GM18520 (cell line): Measurements from ENCODE around the gene NCKAP5.

Experiments
- ATAC-seq: cut with Tn5 transposase; IDR thresholded peaks from one replicate; pipeline ENCODE4 v1.9.1; 2021; ENCODE audit not compliant: unreplicated experiment

The NCKAP5 gene

DNA sequence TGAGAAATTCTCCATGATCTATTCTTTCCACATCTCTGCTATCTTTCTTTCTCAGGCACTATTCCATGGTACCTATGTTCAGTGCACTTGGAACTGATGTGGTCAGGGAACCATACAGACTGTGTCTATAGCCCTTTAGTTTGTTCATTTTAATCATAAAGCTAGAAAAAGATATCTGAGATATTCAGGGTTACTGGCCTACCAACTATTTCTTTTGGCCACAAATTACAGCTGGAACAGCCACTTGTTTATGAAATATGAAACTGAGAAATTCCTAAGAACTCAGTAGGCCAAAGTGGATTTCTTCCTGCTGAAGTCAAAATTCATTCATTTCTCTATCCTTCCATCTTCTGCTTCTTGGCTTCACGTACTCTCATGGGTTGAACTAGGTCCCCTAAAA, 875.4 kb downstream of the NCKAP5 start:
- no peak for ATAC-seq

DNA sequence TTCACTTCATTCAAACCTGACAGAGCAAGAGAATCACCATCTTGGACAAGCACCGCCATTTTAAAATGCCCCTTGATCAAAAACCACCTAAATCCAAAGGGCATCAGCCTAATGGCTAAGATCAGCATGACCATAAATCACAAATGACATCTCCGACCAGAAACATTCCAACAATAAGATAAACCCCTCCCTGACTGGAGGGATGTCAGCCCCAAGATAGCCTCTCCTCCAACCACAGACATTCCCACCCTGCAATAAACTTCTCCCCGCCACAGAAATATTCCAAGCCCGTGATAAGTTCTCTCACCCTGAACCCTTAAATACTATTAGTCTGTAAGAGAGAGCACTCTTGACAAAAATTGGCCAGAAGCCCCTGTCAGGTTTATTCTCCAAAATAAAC, 876.7 kb downstream of the NCKAP5 start:
- no peak for ATAC-seq

DNA sequence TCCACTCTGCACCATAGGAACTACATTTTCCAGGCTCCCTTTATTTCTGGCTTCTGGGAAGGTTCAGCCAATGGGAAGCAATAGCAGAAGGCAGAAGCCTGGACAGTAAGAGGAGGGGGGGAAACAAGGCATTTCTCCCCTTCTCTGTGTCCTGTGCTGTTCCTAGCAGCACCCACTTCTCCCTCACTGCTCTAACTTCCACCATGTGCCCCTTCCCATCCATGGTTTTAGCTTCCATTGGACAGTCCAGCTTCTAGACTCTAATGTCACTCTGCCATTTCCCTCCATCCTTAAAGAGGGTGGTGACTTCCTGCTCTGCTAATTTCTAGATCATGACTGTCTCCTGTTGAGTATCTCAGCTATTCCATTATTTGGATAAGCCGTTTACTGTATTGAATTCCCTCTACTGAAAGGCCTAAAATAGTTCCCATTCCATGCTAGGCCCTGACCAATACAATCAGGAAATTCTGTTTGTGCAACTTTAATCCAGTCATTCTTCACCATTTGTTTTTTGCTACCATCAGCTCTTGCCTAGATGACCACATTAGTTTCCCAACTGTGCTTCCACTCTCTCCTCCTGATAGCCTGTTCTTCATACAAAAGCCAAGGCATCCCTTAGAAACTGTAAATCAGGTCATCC, 877.5 kb downstream of the NCKAP5 start:
- ATAC-seq, result no peak

DNA sequence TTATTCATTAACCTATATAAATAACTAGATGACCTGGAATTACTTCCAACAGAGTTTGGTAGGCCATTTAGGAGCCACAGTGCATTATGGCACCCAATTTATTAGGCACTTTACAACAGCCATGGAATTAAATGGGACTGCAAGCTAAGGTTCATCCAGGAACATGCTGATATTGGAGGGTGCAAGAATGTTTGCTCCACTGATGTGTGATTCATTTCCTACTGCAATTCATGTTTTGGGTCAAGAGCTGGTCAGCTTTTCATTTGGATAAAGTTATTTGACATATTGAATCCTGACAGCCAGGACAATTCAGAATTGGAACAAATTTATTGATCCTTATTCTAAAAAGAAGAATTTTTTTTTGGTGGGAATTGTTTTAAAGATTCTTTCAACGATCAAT, 886.5 kb downstream of the NCKAP5 start:
- ATAC-seq, result no peak

DNA sequence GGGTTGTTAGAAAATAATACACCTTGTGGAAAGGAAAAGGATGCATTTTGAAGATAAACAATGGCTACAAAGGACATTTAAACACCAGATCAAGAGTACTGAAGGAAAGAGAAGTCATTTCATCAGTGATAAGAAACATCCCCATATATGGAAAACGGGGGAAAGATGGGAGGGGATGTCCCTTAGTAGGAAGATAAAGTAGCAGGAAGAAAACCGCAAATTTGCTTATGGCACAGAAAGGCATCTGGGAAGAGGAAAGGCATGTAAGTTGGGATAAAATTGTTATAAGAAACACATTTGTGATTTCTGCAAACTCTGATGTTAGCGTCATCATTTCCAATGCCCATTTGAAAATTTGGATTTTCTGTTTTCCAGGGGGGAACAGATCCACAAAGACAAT, 887.7 kb downstream of the NCKAP5 start:
- ATAC-seq, result no peak

DNA sequence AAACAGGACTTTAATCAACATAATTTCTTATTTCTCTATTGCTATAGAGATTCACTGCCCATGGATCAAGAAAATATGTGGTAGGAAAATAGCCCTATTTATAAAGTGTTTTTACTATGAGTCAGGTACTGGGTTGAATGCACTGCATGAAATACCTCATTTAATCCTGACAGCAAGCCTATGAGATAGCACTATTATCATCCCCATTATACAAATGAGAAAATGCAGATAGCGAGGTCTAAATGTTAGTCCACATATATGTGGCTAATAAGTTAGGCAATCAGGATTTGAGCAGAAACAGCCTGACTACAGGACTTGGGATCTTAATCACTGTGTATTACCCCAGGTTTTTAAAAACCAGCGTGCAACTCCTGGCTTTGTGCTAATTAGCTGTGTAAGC, 889.8 kb downstream of the NCKAP5 start:
- ATAC-seq, result no peak

DNA sequence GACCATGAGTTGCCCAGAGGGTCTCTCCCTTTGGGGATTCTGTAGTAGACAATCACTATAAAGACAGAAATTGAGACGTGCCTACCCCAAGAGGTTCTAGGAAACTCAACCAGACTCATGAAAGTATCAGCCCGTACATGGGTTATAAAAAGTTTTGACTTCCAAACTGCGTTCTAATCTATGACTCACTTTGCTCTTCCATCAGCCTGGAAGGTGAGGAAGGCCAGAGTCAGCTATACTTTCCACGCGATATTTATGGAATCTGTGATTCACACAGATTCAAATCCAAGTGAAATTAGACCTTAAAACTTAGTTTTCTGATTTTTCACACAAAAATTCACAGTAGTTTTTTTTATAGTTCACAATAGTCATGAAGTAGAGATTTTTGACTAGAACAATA, 890.6 kb downstream of the NCKAP5 start:
- ATAC-seq, result no peak

DNA sequence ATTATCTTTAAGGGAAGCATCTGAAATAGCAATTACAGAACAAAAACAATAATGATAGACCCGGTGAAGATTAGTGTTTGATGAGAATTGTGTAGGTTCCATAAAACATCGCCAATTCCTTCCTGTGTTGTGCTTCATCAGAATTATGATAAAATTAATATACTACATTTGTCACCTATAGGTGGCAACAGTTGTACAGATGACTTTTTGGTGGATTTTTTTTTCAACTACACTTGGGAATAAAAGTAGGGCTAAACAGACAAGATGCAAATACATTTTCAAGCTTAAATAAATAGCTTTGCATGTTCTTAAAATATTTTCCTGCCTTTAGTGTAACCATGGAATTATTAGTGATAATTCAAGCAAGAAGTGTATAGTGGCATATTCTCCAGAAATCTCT, 891.3 kb downstream of the NCKAP5 start:
- ATAC-seq, result no peak

DNA sequence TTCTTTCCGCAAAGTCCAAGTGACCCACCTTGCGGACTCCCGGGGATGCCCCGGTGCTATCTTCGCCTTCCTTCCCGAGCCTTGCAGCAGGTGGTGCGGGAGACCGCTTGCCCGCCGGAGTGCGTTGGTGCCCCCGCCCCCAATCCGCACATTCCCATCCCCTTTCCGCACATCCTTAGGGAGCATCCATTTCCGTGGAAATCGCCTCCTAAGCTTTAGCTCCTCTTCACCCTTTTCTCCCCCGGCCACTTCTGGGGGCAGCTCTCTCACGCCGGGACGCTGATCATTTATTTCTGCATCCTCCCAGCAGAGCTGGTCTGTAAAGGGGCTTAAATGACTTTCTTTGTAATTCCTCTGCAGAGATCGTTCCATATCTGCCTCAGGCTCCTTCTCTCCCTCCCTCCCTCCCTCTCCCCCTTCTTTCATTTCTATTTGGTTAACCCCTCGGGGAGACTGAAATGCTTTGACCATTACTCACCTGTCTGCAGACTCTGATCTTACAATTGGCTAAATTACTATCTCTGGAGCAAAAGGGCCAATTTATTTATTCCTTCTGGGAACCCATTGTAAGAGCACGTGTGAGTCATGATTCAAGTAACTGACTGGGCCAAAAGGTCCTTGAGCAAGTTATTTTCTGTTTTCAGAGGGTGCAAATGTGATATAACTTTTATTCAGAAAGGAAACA, 897.0 kb downstream of the NCKAP5 start:
- no peak for ATAC-seq

DNA sequence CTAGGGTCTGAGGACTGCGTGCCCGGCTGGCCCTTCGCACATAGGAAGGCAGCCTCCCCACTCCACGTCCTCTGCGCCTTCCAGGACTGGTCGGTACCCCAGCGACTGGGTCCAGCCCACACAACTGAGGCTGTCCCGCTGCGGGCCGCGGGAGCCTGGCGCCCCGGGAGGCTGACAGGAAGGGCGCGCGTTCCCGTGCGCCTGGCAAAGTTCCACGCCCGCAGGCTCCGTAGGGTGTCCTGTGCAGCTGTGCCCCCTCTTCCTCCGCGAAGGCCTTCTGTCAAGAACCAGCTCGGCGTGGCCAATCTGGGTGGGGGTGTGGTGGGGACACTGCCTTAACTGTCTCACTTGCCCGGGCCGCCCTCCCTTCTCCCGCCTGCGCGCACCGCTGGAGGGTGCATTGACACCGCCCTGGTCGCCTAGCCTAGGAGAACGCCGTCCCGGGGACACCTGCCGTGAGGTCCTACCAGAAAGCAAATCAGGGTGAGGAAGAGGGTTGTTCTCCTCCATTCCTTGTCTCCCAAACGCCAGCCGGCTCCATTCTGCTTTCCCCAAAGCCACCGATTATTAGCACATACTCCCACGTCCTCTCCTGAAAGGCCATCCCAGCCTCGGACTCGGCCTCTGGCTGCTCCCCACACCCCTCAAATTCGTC, 897.6 kb downstream of the NCKAP5 start:
- no peak for ATAC-seq

DNA sequence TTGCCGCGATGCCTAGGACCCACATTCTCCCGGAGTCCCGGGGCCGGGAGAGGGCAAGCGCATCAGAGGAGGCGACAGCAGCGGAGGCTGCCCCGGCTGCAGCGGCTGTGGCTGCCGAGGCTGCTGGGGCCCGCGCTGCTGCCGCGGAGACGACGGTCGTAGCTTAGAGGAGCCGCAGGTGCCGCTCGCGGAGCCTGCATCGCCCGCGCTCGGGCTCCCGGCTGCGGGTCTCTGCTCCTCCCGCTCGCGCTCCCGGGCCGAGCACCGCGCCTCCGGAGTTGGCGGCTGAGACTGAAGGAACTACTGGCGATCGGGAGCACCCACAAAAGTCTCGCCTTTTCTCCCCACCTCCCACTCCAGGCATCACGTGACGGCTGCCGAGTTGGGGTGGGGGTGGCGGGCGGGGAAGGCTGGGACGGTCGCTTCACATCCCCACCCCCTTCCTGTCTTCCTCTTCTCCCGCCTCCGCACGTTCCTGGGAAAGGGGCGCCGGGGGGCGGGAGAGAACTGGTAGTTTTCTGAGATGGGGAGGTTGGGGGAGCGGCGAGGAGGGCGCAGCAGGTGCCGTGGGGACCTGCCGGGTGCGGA, 898.3 kb downstream of the NCKAP5 start, which contains the start of gene LYPD1:
Gene LYPD1 (minus strand): TSS at position 298 of the 588 bp plus-strand sequence. CDS start 273 bp downstream, at position 25.
- no peak for ATAC-seq

DNA sequence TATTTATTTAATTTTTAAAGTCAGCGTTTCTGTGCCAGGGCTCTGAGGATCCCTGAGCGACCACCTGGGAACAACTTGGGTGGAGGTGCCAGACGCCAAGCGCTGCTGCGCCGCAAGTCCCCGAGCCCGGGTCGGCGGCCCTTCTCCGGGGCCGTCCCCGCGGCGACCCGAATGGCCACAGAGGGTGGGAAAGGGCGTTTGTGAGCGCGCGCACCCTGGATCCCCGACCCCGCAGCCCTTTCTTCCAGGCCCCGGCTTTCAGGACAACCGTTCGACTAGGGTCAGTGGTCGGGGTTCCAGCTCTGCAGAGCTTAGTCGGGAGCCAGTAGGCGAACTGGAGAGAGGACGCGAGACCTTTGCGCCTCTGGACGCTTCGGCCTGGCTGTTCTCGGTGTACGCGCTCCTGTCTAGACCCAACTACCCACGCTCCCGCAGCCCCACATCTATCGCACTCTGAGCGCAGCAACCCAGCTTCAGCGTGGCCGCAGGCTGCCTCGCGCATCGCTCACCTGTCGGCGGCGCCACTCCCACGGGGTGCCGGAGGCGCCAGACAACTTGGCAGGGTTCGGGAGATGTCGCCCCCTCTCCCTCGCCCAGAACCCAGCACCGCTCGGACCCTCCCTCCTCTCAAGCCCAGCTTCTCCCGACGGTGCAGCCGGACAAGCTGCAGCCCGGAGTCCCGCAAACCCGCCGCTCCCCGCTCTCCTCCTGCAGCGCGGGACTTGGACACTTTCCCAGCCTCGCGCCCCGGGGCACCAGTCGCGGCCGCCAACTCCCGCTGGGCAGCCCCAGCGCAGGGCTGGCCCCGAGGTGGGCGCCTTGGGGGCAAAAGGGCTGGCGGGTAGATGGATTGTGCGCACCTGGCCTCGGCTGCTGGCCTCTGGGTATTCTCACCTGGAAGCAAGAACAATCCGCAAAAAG, 899.0 kb downstream of the NCKAP5 start:
- ATAC-seq, result no peak

DNA sequence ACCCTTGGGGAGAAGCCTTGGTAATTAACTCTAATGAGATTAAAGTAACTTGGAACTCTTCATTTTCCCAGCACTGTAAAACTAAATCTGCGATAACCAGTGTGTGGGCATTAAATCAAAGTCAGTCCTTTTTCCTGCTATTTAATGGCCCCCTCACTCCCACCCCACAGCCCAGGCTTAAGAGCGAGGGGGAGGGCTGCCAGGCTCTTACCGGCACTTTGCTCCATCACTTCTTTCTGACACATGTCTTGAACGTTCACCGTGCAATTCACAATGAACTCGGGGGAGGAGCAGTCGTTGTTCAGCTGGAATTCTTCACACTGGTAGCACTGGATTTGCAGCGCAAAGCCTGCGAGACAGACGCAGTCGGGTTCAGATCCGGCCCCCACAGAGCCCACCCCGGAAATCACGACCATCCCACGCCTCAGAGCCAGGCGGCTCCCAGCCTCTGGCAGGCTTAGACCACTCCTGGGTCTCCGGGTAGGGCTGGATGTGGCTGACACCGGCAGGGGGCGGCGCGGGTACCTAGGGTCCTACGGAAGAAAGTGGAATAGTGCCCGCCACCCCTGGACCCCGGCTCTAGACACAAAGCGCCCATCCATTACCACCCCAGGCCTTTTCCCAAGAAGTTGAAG, 900.0 kb downstream of the NCKAP5 start:
- no peak for ATAC-seq

DNA sequence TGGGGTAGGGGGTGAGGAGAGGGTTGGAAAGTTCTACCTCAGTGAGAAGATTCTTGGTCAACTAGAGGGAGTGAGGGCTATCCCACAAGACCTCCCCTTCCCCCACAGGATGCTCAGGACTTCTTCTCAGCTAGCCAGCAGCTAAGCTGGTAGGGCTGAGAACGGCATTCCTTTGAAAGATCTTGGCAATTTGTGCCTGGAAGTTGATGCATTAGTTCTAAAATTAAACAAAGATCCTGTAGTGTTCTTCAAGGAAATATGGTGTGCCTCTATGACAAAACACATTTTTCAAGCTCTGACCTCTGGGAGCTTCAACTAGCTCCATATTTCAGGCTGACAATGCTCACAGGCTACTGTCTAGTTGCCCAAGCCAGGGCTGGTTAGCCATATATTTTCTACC, 900.6 kb downstream of the NCKAP5 start:
- no peak for ATAC-seq

DNA sequence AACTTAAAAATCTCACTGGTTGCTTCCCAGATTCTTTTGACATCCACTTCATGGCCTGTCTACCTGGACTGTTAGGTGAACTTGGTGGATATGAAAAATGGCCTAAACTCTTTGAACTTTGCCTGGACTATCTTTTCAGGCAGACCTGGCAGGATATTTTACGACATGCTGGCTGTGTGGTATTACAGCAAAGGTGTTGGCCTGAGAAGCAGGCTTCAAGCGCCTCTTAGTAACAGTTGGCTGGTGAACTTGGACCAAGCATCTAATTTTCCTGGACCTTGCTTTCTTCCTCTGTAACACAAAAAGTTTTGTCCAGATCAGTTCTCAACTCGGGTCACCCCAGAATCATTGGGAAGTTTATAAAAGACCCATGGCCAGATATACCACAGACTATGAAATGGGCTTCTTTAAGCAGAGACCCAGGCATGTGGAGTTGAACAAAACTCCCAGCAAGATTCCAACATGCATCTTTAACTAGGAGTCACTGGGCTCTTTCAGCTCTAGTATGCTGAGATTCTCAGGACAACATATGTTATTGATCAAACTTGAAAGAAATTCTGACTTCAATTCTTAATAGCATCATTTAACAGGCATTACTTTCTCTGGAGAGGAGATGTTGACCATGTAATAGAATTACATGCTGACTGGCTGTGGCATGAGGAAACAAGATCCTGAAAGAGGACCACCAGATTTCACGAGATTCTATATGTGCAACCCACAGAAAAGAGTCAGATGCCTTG, 902.7 kb downstream of the NCKAP5 start:
- ATAC-seq, result no peak

DNA sequence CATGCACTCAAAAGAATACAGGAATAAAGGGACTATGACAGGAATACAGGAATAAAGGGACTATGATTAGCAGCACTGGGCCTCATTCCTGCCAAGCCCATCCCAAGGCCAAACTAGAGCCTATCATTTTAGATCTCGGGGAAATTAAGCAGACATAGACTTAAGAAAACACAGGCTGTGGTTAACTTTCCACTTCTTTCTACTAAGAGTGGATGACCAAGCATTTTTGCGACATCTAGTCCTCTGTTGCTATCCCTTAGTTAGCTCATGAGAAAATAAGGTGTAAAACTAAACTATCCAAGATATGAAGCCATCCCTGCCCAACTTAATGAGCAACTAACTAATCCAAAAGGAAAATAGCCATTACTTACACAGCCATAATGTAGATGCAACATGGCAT, 904.2 kb downstream of the NCKAP5 start:
- ATAC-seq, result no peak

DNA sequence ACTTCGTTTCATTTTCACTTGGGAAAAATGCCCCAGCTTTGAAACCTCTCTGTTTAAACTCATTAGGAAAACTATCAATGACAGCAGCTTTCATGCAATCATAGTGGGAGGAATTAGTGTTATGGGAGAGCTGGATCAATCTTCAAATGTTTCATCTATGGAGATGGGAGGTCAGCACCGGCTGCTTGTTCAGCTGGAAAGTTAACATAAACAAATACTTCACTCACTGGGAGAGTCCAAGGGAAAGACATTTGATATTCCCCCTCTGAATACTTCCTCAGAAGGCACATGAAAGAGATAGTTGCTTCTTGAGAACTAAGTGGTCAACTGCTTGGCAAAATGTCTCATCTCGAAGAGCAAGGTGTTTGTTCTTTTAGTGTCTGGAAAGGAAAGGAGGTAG, 905.5 kb downstream of the NCKAP5 start:
- no peak for ATAC-seq

DNA sequence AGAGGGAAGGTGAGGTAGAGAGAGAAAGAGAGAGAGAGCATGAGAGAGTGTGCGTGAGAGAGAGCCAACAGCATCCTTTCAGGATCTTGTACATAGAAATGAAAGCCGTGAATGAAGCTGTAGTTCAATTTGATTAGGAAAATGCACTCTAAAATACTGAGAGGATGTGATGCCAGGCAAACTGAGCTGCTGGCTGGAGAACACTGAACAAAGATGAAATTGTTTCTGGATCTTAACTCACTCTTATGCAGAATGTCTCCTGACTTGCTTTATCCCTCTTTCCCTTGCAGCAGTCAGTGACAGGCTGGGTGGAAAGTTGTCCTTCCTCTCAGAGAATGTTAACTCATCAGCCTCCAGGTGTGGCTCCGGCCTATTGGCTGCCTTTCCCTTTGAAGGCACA, 908.9 kb downstream of the NCKAP5 start:
- ATAC-seq, result no peak

DNA sequence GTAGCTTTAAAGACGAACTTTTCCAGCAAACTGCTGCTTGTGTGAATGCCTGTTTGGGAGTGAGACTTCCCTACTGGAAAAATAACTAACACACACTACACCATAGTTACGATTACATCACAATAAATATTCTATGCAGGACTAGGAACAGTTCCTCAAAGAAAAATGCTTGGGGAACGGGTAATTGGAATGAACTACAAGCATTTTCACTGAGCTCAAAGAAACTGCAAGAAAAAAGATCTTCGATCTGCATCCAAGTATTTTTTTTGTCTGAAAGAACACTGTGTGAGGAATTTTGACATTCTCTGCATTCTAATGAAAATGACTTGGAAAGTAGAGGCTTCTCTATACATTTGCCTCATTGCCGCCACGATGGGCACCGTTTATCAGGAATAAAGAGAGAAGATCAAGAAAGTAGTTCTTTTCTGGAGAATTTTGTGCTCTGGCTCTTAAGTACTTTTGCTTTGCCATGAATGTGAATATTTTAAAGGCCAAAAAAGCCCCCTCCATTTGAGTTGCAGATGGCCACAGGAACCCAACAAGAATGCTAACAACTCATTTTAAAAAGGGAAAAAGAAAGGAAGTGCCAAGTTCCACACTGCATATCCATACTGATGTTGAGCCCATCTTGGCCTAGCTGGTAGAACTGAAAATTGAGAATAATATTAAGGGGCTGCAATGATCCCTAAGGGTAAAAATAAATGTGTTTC, 911.8 kb downstream of the NCKAP5 start:
- ATAC-seq, result no peak
